GM21619 (cell line): ENCODE measurements around the gene HAS3.
"Not testable (repeated sequence)": the region's sequence is repeated elsewhere in the genome, so short reads cannot be mapped to it uniquely, and the experiment has no call there.

Experiments
- ATAC-seq: cut with Tn5 transposase; IDR thresholded peaks from one replicate; pipeline ENCODE4 v1.9.1; 2021; ENCODE audit not compliant: unreplicated experiment

HAS3 gene

DNA sequence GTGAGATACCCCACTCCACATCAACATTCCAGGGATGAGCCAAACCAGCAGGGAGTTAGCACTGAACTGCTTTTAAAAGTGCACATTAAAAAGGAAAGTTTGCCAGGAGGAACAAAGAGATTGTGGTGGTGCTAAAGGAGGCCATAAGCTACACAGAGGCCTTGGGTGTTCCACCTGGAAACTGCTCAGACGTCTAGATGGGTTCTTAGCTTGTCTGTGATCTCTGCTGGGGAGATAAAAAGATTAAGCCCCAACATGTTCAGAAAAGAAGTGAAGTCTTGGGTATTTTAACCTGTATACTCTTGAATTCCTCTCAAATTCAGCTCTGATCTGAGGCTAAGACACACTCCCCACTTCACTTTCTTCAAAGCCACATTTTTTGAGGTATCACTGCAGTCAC lies 10.4 kb downstream of the HAS3 start:
- ATAC-seq, result no peak

DNA sequence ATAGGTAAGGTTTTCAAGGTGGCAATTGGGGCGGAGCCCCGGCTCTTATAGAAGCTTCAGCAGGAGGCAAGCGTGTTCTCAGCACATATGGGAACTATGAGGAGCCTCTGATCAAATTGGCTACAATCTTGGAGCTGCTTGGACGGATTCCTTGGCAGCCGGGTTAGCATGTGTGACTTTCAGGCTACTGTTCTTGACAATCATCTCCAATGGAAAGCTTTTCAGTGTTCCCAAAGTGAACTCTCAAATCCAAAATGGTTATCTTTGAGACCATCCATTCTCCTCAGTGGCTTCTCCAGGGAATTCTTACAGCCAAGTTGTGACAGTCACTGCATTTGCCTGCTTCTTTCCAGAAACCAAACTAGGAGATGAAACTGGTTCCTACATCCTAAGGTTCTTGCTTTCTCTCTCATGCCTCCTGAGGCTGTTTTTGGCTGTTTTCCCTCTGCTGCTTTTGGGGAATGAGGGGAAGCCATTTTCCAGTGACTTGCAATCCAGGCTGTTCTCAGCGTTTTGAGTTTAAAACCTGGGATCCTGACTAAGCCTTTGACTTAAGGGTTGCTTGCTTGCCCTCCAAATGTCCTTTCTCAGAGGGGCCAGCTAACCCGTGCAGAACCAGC lies 10.9 kb downstream of the HAS3 start:
- no peak for ATAC-seq

DNA sequence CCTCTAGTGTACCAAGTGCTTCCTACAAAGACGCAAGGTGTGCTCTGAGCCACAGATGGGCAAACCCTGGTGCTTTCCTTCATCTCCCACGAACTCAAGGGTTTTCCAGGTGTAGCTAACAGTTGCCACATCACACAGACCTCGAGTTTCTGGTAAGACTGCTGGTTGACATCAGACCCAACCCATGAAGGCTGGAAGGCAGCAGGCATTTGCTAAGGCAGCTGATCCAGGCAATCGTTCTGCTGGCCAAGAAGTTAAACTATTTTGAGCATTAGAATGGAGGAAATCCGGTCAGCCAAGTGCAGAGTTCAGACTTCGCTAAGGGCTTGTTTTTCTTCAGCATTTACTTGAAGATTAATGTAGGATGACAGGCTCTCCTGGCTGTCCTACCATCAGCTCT lies 11.5 kb downstream of the HAS3 start:
- ATAC-seq, result no peak

DNA sequence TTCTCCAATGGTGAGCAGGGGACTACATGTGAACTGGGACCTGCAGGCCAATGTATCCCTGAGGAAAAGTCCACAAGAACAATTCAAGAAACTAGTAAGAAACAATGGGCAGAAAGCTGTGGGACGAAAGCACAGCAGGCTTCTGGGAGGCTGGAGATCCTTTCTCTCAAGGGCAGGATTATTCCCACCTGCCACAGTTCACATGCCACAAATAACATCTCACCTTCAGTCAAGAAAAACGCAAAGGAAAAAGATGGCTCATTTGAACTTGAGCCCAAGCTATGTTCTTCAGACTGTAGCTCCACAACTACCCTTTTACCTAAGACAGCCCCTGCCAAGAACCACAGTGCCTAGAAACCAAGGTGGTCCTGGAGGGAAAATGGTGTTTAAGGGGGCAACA lies 13.0 kb downstream of the HAS3 start:
- no peak for ATAC-seq

DNA sequence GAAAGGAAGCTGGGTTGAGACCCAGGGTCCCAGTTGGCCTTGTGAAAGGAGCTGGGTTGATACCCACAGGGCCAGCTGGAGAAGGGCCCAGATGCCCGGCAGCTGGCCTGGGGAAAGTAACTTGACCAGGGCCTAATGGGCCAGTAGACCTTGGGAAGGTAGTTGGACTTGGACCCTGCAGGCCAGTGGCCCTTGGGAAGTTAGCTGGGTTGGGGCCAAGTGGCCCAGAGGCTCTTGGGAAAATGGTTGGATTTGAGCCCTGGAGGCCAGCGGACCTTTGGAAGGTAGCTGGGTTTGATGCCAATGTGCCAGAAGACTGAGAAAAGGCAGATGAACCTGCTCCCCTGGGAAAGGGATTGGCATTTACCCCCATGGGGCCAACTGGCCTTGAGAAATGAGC lies 13.5 kb downstream of the HAS3 start:
- no peak for ATAC-seq

DNA sequence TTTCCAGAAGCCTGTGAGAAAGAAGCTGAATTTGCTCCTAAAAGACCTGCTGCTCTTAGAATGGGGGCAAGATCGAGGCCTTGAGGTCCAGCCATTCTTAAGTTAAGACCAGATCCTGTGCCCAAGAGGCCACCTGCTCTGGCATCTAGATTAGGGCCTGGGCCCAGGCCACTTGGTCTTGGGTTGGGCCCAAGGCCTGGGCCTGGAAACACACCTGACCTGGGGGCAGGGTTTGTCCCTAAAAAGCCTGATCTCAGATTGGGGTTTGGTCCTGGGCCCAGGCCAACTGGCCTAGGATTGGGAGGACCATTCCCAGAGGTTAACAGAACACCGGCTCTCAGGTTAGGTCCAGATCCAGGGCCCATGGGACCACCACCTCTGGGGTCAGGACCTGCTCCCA lies 14.1 kb downstream of the HAS3 start:
- ATAC-seq, result no peak

DNA sequence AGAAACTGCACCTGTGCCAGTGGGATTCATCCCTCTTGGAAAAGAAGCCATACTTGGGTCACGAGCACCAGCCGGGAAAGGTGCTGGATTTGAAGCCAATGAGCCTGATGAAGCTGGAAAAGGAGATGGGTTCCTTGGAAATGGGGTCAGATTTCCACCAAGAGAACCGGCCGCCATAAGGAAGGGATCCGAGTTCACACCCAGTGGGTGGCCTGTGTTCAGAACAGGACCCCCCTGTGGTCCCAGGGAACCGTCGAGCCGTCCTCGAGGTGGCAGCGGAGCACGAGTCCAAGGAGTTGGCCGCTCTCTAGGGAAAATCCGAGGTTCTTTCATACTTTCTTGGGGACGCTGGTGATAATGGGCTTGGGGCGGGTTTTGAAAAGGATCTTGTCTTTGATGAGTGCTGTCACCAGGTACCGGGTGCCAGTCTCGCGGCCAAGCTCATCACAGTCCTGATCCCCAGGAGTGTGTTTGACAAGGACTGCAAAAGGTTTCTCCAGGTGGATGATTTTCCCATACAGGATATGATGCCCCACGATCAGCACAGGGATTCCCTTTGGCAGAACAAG lies 14.7 kb downstream of the HAS3 start:
- ATAC-seq, result no peak

DNA sequence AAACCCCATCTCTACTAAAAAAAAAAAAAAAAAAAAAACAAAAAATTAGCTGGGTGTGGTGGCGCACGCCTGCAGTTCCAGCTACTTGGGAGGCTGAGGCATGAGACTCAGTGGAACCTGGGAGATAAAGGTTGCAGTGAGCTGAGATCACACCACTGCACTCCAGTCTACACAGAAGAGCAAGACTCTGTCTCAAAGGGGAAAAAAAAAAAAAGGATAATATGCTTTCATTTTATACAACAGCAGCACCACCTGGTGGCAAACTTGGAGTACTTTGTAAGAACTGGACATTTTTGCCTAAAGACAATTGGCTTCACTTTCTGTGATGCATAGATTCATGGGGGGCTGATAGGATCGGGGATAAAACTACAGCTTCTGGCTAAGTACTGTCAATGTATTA lies 18.5 kb downstream of the HAS3 start:
- no peak for ATAC-seq

DNA sequence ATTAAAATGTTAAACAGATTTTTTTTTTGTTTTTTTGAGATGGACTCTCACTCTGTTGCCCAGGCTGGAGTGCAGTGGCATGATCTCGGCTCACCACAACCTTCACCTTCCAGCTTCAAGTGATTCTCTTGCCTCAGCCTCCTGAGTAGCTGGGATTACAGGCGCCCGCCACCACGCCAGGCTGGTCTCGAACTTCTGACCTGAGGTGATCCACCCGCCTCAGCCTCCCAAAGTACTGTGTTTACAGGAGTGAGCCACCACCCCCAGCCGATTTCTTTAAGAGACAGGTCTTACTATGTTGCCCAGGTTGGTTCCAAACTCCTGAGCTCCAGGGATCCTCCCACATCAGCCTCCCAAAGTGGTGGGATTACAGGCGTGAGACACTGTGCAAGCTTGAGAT lies 19.0 kb downstream of the HAS3 start:
- not testable (repeated sequence) for ATAC-seq

DNA sequence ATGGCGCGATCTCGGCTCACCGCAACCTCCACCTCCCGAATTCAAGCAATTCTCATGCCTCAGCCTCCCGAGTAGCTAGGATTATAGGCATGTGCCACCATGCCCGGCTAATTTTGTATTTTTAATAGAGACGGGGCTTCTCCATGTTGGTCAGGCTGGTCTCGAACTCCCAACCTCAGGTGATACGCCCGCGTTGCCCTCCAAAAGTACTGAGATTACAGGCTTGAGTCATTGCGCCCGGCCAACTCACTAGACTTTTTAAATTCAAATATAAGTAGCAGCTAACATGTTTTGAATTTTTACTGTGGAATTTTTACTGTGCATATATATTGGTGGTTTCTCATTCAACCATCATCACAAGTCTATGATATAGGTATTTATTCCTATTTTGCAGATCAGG lies 19.5 kb downstream of the HAS3 start:
- ATAC-seq, result not testable (repeated sequence)

DNA sequence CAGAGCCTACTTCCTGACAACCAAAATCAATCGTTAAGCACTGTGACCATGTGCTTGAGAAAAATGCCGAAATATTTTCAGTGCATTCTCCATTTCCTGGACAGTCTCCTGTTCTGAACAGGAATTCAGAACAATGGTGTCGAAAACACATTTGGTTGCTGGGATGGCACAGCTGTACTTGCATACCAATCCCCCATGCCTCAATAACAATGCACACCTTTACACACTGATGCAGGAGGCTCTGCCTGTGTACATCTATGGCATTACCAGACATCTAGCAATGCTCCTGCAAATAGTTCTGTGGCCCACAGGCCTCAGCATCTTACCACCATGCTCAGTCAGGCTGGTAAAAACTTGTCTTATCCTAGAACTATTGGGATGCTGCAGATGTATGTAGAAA lies 20.8 kb downstream of the HAS3 start:
- no peak for ATAC-seq

DNA sequence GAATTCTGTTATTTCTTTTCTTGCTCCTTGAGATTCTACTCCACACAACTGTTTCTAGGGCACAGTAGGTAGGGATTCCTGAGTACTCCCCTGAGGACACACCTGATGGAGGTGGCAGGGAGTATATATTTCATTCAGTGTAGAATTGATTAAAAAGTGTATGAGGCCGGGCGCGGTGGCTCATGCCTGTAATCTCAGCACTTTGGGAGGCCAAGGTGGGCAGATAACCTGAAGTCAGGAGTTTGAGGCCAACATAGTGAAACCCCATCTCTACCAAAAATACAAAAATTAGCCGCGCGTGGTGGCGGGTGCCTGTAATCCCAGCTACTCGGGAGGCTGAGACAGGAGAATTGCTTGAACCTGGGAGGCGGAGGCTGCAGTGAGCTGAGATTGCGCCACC lies 21.3 kb downstream of the HAS3 start:
- not testable (repeated sequence) for ATAC-seq

DNA sequence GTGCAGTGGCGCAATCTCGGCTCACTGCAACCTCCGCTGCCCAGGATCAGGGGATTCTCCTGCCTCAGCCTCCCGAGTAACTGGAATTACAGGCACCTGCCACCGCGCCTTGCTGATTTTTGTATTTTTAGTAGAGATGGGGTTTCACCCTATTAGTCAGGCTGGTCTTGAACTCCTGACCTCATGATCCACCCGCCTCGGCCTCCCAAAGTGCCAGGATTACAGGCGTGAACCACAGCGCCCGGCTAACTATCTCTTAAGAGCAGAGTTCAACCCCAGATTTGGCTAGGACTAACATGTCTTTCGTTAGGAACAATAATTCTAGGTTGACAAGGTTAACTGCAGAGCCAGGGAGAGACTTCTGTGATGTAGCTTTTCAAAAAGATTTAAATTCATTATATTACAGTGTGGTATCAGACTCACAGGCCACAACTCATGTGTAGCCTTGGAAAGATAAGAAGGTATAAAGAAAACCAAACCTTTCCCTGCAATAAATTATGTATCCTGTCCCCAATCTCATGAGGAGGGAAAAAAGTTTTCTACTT lies 22.6 kb downstream of the HAS3 start:
- ATAC-seq, result no peak

DNA sequence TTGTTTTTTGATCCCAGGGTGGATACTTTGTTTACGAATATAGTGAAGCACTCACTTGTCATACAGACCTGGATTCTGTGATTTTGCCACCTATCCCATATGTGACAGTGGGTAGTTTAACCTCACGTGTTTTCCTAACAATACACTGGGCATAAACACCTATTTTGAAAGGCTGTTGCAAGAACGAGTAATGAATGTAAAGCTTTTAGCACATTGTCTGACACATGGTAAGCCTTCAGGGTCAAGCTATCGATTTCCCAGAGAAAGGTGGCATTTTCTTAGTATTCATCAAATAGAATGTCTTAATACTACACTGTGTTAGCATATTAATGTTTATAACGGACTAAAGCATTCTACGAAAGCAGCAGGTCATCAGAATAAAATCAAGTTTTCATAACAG lies 25.0 kb downstream of the HAS3 start:
- ATAC-seq, result no peak

DNA sequence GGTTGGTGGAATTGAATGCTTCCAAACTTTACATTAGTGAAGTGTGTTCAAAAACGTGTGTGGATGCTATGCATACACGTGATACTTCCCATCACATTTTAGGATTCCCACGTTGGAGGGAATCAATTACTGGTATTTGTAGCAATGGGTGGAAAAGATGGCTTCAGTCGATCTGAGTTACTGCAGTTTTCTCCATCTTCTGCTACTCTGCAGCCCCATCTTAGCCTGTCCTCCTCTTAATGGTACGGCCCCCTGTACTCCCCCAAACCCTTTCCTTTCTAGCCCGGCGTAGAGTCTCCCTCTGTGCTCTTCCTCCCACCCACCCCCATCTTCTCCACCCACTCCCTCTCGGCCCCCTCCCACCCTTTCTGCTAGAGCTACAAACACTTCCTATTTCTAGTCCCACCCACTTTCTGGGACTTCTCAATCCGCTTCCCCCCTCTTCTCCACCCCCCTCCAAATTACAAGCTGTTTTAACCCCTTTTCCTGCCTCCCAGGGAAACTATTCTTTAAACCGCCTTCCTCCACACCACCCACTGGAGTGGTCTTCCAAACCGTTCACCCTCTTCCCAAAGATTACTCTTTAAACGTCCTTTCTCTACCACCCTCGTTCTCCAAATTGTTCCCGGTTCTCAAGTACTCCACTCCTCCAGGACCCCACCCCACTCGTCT lies 25.9 kb downstream of the HAS3 start:
- no peak for ATAC-seq

DNA sequence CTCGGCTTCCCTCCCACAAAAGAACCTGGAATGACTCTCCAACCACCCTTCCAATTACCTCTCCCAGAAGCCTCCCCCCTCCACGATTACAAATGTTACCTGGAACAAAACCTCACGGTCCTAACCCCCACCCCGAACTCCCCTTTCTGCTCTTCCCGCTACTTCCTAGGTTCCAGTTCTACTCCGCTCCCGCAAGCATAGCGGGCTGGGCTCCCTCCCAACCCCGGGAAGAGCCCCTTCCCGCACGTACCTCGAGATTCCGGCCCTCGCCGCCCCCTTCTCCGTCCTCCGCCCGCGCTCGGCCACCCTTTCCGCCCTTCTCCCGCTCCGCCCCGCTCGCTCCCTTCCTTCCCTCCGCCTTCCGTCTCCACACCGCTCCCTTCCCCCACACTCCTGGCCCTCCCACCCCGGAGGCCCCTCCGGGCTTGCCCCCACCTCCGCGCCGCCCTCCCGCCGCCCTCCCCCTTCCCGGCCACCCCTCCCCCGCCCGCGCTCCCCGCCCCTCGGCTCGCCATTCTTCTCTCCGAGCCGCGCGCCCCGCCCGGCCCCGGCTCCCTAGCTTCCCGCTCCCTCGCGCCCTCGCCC lies 26.5 kb downstream of the HAS3 start:
- peak; percentile 35 for ATAC-seq

DNA sequence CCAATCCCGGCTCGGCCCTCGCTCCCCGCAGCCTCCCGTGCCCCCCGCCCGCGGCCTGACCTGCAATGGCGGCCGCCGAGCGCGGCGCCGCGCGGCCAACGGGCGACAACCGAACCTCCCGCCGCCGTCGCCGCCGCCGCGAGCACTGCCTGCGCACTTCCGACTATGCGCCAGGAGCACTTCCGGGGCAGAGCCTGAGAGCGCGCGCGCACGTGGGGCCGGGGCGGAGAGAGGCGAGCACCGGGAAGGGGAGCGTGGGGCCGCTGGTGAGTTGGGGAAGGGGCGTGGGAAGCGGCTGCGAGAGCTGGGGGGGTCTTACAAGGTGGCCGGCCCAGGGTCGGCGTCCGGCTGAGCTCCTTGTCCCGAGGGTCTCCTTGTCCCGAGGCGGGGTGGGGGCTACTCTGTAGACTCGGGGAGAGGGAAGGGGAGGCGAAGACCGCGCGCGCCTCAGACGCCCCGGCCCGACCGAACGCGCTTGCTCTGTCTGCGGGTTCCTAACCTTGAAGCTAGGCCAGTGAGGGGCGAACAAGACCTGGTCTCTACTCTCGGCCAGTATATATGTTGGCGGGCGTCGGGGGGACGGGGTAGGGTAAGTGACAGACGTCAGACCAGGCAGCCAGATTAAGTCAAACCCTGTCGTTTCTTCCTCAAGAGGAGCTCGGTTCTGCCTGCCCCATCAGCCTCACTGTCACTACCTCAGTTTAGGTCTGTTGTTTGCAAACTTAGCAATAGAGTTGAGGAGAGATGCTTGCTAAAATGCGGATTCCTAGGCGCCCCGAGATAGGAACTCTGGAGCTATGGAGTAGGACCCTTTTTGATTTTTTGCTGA lies 27.2 kb downstream of the HAS3 start, which contains the start of the genes CHTF8 and UTP4:
TSS of gene CHTF8 (minus strand) at position 165 of the 829 bp plus-strand sequence. CDS start 11,130 bp downstream, outside the sequence.
TSS of gene UTP4 (plus strand) at position 226 of the 829 bp plus-strand sequence. CDS start 811 bp downstream, outside the sequence.
- ATAC-seq, result peak; percentile 87

DNA sequence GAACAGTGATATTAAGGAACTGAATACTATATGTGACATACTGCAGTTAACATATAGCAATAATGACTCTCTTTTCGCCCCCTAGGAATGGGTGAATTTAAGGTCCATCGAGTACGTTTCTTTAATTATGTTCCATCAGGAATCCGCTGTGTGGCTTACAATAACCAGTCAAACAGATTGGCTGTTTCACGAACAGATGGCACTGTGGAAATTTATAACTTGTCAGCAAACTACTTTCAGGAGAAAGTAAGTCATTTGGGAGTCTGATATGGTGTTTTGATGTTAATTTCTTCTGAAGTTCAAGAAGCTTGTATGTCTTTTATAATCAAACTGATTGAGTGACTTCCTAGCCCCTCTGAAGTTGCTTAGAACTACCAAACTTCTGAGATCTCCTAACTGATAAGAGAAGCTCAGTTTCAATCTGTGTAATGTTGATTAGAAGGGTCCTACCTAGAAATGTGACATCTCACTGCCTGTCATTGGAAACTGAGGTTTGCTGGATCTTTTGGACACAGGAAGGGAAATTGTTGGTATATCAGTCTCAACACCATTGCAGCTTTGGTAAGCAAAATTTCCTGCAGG lies 28.0 kb downstream of the HAS3 start:
- ATAC-seq, result no peak

DNA sequence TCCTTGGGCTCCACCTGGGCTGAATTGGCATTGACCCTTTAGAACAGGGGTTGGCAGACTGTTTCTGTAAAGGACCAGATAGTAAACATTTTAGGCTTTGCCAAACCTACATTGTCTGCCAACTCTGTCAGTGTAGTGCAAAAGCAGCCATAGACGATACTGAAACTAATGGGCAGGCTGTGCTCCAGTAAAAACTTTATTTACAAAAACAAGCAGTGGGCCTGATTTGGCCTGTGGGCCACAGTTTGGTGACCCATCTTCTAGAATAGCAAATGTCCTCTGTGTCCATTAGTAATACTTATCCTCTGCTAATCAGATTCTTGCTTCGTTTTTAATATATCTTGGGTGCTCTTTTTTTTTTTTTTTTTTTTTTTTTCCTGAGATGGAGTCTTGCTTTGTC lies 33.2 kb downstream of the HAS3 start:
- no peak for ATAC-seq

DNA sequence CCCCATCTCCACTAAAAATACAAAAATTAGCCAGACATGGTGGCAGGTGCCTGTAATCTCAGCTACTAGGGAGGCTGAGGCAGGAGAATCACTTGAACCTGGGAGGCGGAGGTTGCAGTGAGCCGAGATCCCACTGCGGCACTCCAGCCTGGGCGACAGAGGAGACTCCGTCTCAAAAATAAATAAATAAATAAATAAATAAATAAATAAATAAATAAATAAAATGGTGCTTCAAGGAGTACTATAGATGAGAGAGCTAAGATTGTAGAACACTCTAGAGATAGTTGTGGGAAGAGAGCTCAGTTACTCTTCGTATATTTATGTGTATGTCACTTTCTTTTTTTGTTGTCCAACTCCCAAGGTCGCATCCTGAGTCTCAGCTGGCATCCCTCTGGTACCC lies 34.0 kb downstream of the HAS3 start:
- ATAC-seq, result not testable (repeated sequence)

DNA sequence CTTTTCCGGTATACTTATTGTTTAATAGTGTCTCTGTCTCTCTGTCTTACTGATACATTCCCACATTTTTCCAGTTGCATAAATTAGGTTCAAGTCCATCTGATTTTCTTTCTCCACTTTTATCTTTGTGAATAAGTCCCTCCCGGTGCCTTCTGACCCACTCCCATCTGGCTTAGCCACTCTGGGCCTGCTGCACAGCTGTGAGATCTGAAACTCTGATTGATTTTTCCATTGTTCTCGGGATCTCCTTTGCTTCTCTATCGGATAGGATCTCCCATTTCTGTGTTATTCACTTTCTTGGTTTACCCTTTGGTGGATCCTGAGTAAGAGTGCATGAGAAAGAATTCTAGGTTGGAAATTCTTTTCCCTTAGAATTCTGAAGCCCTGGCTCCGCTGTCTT lies 35.6 kb downstream of the HAS3 start:
- no peak for ATAC-seq
